B cell (primary cell): ENCODE measurements around the gene TPP2. TPM values are rescaled to one million over a fixed set of nuclear protein-coding genes. Genes with fewer than 3 reads are reported as not detected.

Experiments
- ATAC-seq: fragments of 200-7000 bp; cut with Tn5 transposase; one replicate; pipeline ENCODE4 v1.10.0; 2021; ENCODE audit warnings: low read depth, mild to moderate bottlenecking, moderate number of reproducible peaks, moderate library complexity
- CTCF ChIA-PET: fragments of 350-600 bp; sonication (Branson Sonifier 250); formaldehyde crosslinking; loops from one replicate; lab custom pipeline; 2021; ENCODE audit warnings: antibody characterized with exemption, inconsistent platforms; lab: Charles Lee
- POLR2A ChIA-PET: fragments of 350-600 bp; sonication (Branson Sonifier 250); formaldehyde crosslinking; loops from one replicate; lab custom pipeline; 2021; ENCODE audit warnings: antibody characterized with exemption; lab: Charles Lee
- DNase-seq: peaks from one replicate; pipeline ENCODE4 v3.0.0; 2013
- H2AFZ ChIP-seq: 2 replicates; pipeline ENCODE4 v1.6.1; 2012; ENCODE audit warnings: mild to moderate bottlenecking, low read depth, low read length; ENCODE audit not compliant: insufficient read depth, poor library complexity, severe bottlenecking
- H3K27ac ChIP-seq, 2 donors: 1 replicate in 1 of 2; 2 replicates in 1 of 2; pipeline ENCODE4 v1.5.1; 2012 to 2013; ENCODE audit warnings: low read length in 2 of 2, mild to moderate bottlenecking in 2 of 2, moderate library complexity in 1 of 2
- H3K27me3 ChIP-seq, 4 experiments: fragments of 200-600 bp in 1 of 4; sonication (generic) in 1 of 4; replicated peaks in 1 of 4; 1 replicate in 2 of 4; 2 replicates in 2 of 4; pipeline versions ENCODE4 v1.6.1 to v1.7.0; 2013 to 2016; ENCODE audit warnings: low read length in 3 of 4, mild to moderate bottlenecking in 2 of 4, mixed read lengths in 1 of 4, moderate library complexity in 1 of 4; ENCODE audit not compliant: insufficient read depth in 4 of 4, control insufficient read depth in 3 of 4; ENCODE audit errors: control extremely low read depth in 1 of 4
- H3K36me3 ChIP-seq, 2 experiments: replicated peaks in 1 of 2; 1 replicate in 1 of 2; 2 replicates in 1 of 2; pipeline versions ENCODE4 v1.6.1 to v1.7.1; 2013; ENCODE audit warnings: low read length in 1 of 2; ENCODE audit not compliant: insufficient read depth in 2 of 2, control insufficient read depth in 1 of 2; ENCODE audit errors: control extremely low read depth in 1 of 2, extremely low read depth in 1 of 2
- H3K4me1 ChIP-seq, 2 donors: fragments of 200-600 bp in 1 of 2; sonication (generic) in 1 of 2; 1 replicate in 1 of 2; 2 replicates in 1 of 2; pipeline versions ENCODE4 v1.5.1 to v1.6.1; 2013 to 2017; ENCODE audit warnings: low read length in 2 of 2; ENCODE audit not compliant: control insufficient read depth in 2 of 2, insufficient read depth in 2 of 2
- H3K4me2 ChIP-seq: replicated peaks from 2 replicates; pipeline ENCODE3; 2012; ENCODE audit warnings: mild to moderate bottlenecking, low read depth, low read length; ENCODE audit not compliant: poor library complexity, severe bottlenecking
- H3K4me3 ChIP-seq, 5 experiments: fragments of 200-600 bp in 1 of 5; sonication (generic) in 1 of 5; 1 replicate in 3 of 5; 2 replicates in 2 of 5; pipeline versions ENCODE4 v1.5.1 to v1.7.0; 2011 to 2016; ENCODE audit warnings: low read length in 4 of 5, mild to moderate bottlenecking in 4 of 5, low read depth in 2 of 5, control low read depth in 1 of 5, moderate library complexity in 1 of 5; ENCODE audit not compliant: insufficient read depth in 1 of 5; ENCODE audit errors: control extremely low read depth in 1 of 5, extremely low read depth in 1 of 5
- H3K79me2 ChIP-seq: fragments of 200-600 bp; sonication (generic); one replicate; pipeline ENCODE4 v1.6.0; 2016; ENCODE audit warnings: low read length; ENCODE audit not compliant: control insufficient read depth, insufficient read depth
- H3K9ac ChIP-seq: fragments of 200-600 bp; sonication (generic); 2 replicates; pipeline ENCODE4 v1.6.1; 2017; ENCODE audit warnings: mild to moderate bottlenecking, low read length, moderate library complexity
- H3K9me3 ChIP-seq, 3 donors: one replicate each; pipeline versions ENCODE4 v1.6.1 to v1.7.1; 2013; ENCODE audit warnings: low read length in 2 of 3; ENCODE audit not compliant: control insufficient read depth in 2 of 3, insufficient read depth in 1 of 3; ENCODE audit errors: control extremely low read depth in 1 of 3
- H4K20me1 ChIP-seq: 2 replicates; pipeline ENCODE4 v1.6.0; 2012; ENCODE audit warnings: mild to moderate bottlenecking, low read length; ENCODE audit not compliant: insufficient read depth, control insufficient read depth, poor library complexity, severe bottlenecking
- H3K27ac Mint-ChIP-seq: one replicate; pipeline ENCODE4 v1.8.0; 2021; ENCODE audit warnings: mixed read lengths
- H3K27me3 Mint-ChIP-seq: one replicate; pipeline ENCODE4 v1.8.0; 2021; ENCODE audit warnings: mixed read lengths
- H3K4me1 Mint-ChIP-seq: one replicate; pipeline ENCODE4 v1.8.0; 2021; ENCODE audit warnings: mixed read lengths
- H3K4me3 Mint-ChIP-seq: one replicate; pipeline ENCODE4 v1.8.0; 2021; ENCODE audit warnings: mixed read lengths
- H3K9me3 Mint-ChIP-seq: one replicate; pipeline ENCODE4 v1.8.0; 2022; ENCODE audit warnings: mixed read lengths; ENCODE audit not compliant: insufficient read depth
- CTCF ChIP-seq: fragments of 200-600 bp; IDR thresholded peaks from one replicate; pipeline ENCODE4 v1.8.0; 2022; ENCODE audit warnings: antibody characterized with exemption, mild to moderate bottlenecking
- EZH2 ChIP-seq: IDR thresholded peaks from 2 replicates; pipeline ENCODE4 v1.6.1; 2012; ENCODE audit warnings: borderline replicate concordance, low read depth, mild to moderate bottlenecking, moderate library complexity, low read length; ENCODE audit not compliant: insufficient read depth, poor library complexity, severe bottlenecking
- WGBS: methylation state at CpG from one replicate; pipeline ENCODE4 v1.1.5; 2013; ENCODE audit warnings: missing lambda C conversion rate; ENCODE audit not compliant: insufficient coverage; 5-methylcytosine and 5-hydroxymethylcytosine counted together
- intact Hi-C: fragments of 100-400 bp; cut with micrococcal nuclease; formaldehyde crosslinking; loops from one replicate; pipeline ENCODE4 v1.10.0; 2022
- polyA plus RNA-seq: library from polyadenylated mRNA; depleted of rRNA; stranded (reverse); fragments of >200 nt; gene quantifications from 2 replicates; pipeline ENCODE4 v1.2.3, GENCODE V29; 2012
- total RNA-seq, 2 donors: library from RNA; stranded (reverse); fragments of 120-200 nt in 1 of 2; gene quantifications; 1 replicate in 1 of 2; 2 replicates in 1 of 2; pipeline versions ENCODE4 v1.2.3 to v1.2.4, GENCODE V29; 2013 to 2022

TPP2 gene
- total and polyA plus RNA-seq, 2 donors (not counting 1 experiment from before 2014, with no cell fraction given) = 22.1 to 51.1 TPM

- Histone ChIP-seq H2AFZ (no peak overlapping the region), H3K9me3 (no peaks in the 10 kb centered on the region), H3K9ac (no peak overlapping the region), H4K20me1 (no peaks in the 10 kb centered on the region), H3K27ac (no peak overlapping the region), H3K79me2 (no peaks in the 10 kb centered on the region), H3K36me3 (peaks cover 8 to 37% of the 10 kb centered on the region in 2 experiments), H3K4me2 (no peak overlapping the region), H3K4me1 (peaks cover 9 to 10% of the 10 kb centered on the region in 2 donors), H3K4me3 (no peak overlapping the region), H3K27me3 (no peaks in the 10 kb centered on the region)
- no CpG with 5 or more reads among the region's 5 CpGs for WGBS
- TF ChIP-seq CTCF (no peak), EZH2 (no peak)
- Mint-ChIP-seq H3K27me3 (no peaks in the 10 kb centered on the region), H3K4me1 (peaks cover 15% of the 10 kb centered on the region), H3K4me3 (no peak overlapping the region), H3K9me3 (peaks cover 2% of the 10 kb centered on the region), H3K27ac (no peak overlapping the region)
- ATAC-seq (no peak), DNase-seq (no peak)
- ChIA-PET POLR2A (no interaction called here), CTCF (no interaction called here)
- intact Hi-C loops = no loop called here
These were observed 81.7 kb downstream of the TPP2 start for GRCh38 chr13:102678339-102679107.

- Histone ChIP-seq H2AFZ (no peak overlapping the region), H3K27ac (no peak overlapping the region), H3K36me3 (peaks cover 6 to 32% of the 10 kb centered on the region in 2 experiments), H3K27me3 (no peaks in the 10 kb centered on the region), H3K79me2 (no peaks in the 10 kb centered on the region), H4K20me1 (no peaks in the 10 kb centered on the region), H3K9ac (no peak overlapping the region), H3K4me3 (no peak overlapping the region), H3K9me3 (no peaks in the 10 kb centered on the region), H3K4me2 (no peak overlapping the region), H3K4me1 (peaks cover 9 to 10% of the 10 kb centered on the region in 2 donors)
- POLR2A ChIA-PET = no interaction called here
- CTCF ChIA-PET = no interaction called here
- H3K4me1 Mint-ChIP-seq = peaks cover 15% of the 10 kb centered on the region
- no peak overlapping the region for H3K27ac Mint-ChIP-seq
- WGBS = no CpG with 5 or more reads among the region's 3 CpGs
- H3K4me3 Mint-ChIP-seq = no peak overlapping the region
- intact Hi-C loops = no loop called here
- TF ChIP-seq CTCF = no peak
- no peak for TF ChIP-seq EZH2
- H3K27me3 Mint-ChIP-seq = no peaks in the 10 kb centered on the region
- DNase-seq (no peak), ATAC-seq (no peak)
- peaks cover 2% of the 10 kb centered on the region for H3K9me3 Mint-ChIP-seq
These were observed 82.8 kb downstream of the TPP2 start for GRCh38 chr13:102679449-102680132.
